CD4-positive, alpha-beta T cell (primary cell): Measurements from ENCODE around the gene MYO15B. TPM values are rescaled to one million over a fixed set of nuclear protein-coding genes. Genes with fewer than 3 reads are reported as not detected.

Experiments used
- ATAC-seq: fragments of 200-7000 bp; cut with Tn5 transposase; one replicate; pipeline ENCODE4 v1.10.0; 2022; ENCODE audit warnings: mild to moderate bottlenecking; ENCODE audit not compliant: poor library complexity
- CTCF ChIA-PET: fragments of 350-600 bp; sonication (Branson Sonifier 250); formaldehyde crosslinking; loops from one replicate; lab custom pipeline; 2021; ENCODE audit warnings: antibody characterized with exemption, inconsistent platforms; lab: Charles Lee
- POLR2A ChIA-PET: fragments of 350-600 bp; sonication (Branson Sonifier 250); formaldehyde crosslinking; loops from one replicate; lab custom pipeline; 2021; ENCODE audit warnings: antibody characterized with exemption, inconsistent platforms; lab: Charles Lee
- DNase-seq, 14 experiments: peaks; one replicate each; pipeline ENCODE4 v3.0.0-alpha.2; 2013 to 2020; ENCODE audit warnings: mixed read lengths in 2 of 14
- H3K27ac ChIP-seq, 2 donors: one replicate each; pipeline versions ENCODE4 v1.5.1 to v1.7.0; 2013; ENCODE audit warnings: low read length in 2 of 2, low read depth in 1 of 2, mild to moderate bottlenecking in 1 of 2
- H3K27me3 ChIP-seq, 2 experiments: 1 replicate in 1 of 2; 2 replicates in 1 of 2; pipeline versions ENCODE4 v1.6.1 to v1.7.0; 2013; ENCODE audit warnings: low read length in 2 of 2, control low read depth in 1 of 2, mild to moderate bottlenecking in 1 of 2, moderate library complexity in 1 of 2; ENCODE audit not compliant: insufficient read depth in 2 of 2, control insufficient read depth in 1 of 2
- H3K36me3 ChIP-seq: one replicate; pipeline ENCODE4 v1.6.1; 2013; ENCODE audit warnings: low read length, control low read depth; ENCODE audit not compliant: insufficient read depth
- H3K4me1 ChIP-seq: one replicate; pipeline ENCODE4 v1.6.1; 2013; ENCODE audit warnings: low read length, control low read depth; ENCODE audit not compliant: insufficient read depth
- H3K4me3 ChIP-seq: one replicate; pipeline ENCODE4 v1.5.1; 2013; ENCODE audit warnings: mild to moderate bottlenecking, low read length, moderate library complexity
- H3K9me3 ChIP-seq, 2 experiments: 1 replicate in 1 of 2; 2 replicates in 1 of 2; pipeline versions ENCODE4 v1.6.1 to v1.7.0; 2013; ENCODE audit warnings: low read length in 2 of 2, mild to moderate bottlenecking in 2 of 2, control low read depth in 1 of 2, moderate library complexity in 1 of 2; ENCODE audit not compliant: control insufficient read depth in 1 of 2, insufficient read depth in 1 of 2
- H3K27ac Mint-ChIP-seq: one replicate; pipeline ENCODE4 v1.8.0; 2020; ENCODE audit warnings: mixed read lengths
- H3K27me3 Mint-ChIP-seq: one replicate; pipeline ENCODE4 v1.8.0; 2021; ENCODE audit warnings: mixed read lengths
- H3K36me3 Mint-ChIP-seq: one replicate; pipeline ENCODE4 v1.8.0; 2021; ENCODE audit warnings: low read depth, mixed read lengths
- H3K4me1 Mint-ChIP-seq: one replicate; pipeline ENCODE4 v1.8.0; 2021; ENCODE audit warnings: low read depth, mixed read lengths
- H3K4me3 Mint-ChIP-seq: one replicate; pipeline ENCODE4 v1.8.0; 2020; ENCODE audit warnings: mild to moderate bottlenecking, mixed read lengths
- H3K9me3 Mint-ChIP-seq: one replicate; pipeline ENCODE4 v1.8.0; 2020; ENCODE audit warnings: mixed read lengths
- CTCF ChIP-seq: fragments of 200-600 bp; IDR thresholded peaks from one replicate; pipeline ENCODE4 v1.8.0; 2022; ENCODE audit warnings: antibody characterized with exemption, mild to moderate bottlenecking
- intact Hi-C, 2 experiments: fragments of 100-400 bp; cut with DNase I in 1 of 2; cut with micrococcal nuclease in 1 of 2; formaldehyde crosslinking; loops; one replicate each; pipeline versions ENCODE4 v1.15.1 to v1.9.0; 2023 to 2025; cut with DNase I, micrococcal nuclease
- total RNA-seq, 174 experiments: library from RNA in 2 of 174; stranded (reverse) in 2 of 174; gene quantifications; one replicate each; pipeline ENCODE4 v1.2.3 and lab custom pipeline; 2021 to 2026

MYO15B gene
- total RNA-seq, 2 experiments from 2014 or later, result 202 to 209 TPM

- no peak overlapping the region for H3K27ac Mint-ChIP-seq
Observed at GRCh38 chr17:75652341-75652740, 64.7 kb downstream of the MYO15B start.

GRCh38 chr17:75652934-75653549, 65.4 kb downstream of the MYO15B start:
- TF ChIP-seq CTCF, result peak; percentile 50
- no peak overlapping the region for H3K27ac ChIP-seq
- H3K27ac Mint-ChIP-seq, result no peak overlapping the region
- H3K36me3 ChIP-seq, result peaks cover 56% of the 10 kb centered on the region
- no peak overlapping the region for H3K4me3 ChIP-seq
- CTCF ChIA-PET, result interaction anchor here (0.6 to 1.3 kb wide), 3 partner anchors 13 to 98 kb away, joined by 3 to 4 read pairs (median 3); partner anchors contain the start of gene RECQL5
- intact Hi-C loops, result no loop called here
- ATAC-seq (peak; percentile 86), DNase-seq (peak in 6 of 14 experiments; percentile 10 to 56 (median 38))
- POLR2A ChIA-PET, result no interaction called here
- no peaks in the 10 kb centered on the region for H3K9me3 Mint-ChIP-seq
- no peak overlapping the region for H3K4me3 Mint-ChIP-seq
- no peaks in the 10 kb centered on the region for H3K27me3 ChIP-seq
- no peaks in the 10 kb centered on the region for H3K27me3 Mint-ChIP-seq
- peaks cover 3% of the 10 kb centered on the region for H3K4me1 ChIP-seq
- H3K9me3 ChIP-seq, result no peaks in the 10 kb centered on the region
- H3K36me3 Mint-ChIP-seq, result peaks cover 66% of the 10 kb centered on the region
- peaks cover 5% of the 10 kb centered on the region for H3K4me1 Mint-ChIP-seq

More at GRCh38 chr17:75652341-75652740, 64.7 kb downstream of the MYO15B start:
- no peak for ATAC-seq
- Mint-ChIP-seq H3K27me3 (no peaks in the 10 kb centered on the region), H3K4me1 (peaks cover 5% of the 10 kb centered on the region), H3K9me3 (no peaks in the 10 kb centered on the region), H3K4me3 (no peak overlapping the region), H3K36me3 (peaks cover 69% of the 10 kb centered on the region)
- ChIA-PET CTCF (interaction anchor here (1.0 to 1.3 kb wide), 2 partner anchors 20 to 99 kb away, joined by 3 to 4 read pairs; no protein-coding TSS in a partner anchor), POLR2A (interaction anchor here (1.5 kb wide), 1 partner anchor 18 kb away, joined by 3 read pairs; no protein-coding TSS in a partner anchor)
- Histone ChIP-seq H3K27me3 (no peaks in the 10 kb centered on the region), H3K9me3 (no peaks in the 10 kb centered on the region), H3K4me1 (peaks cover 3% of the 10 kb centered on the region), H3K4me3 (no peak overlapping the region), H3K27ac (no peak overlapping the region), H3K36me3 (peaks cover 55% of the 10 kb centered on the region)
- TF ChIP-seq CTCF, result no peak
- no peak for DNase-seq
- intact Hi-C loops, result no loop called here

- CTCF ChIA-PET, result no interaction called here
- Histone ChIP-seq H3K4me3 (no peak overlapping the region), H3K27me3 (no peaks in the 10 kb centered on the region), H3K9me3 (no peaks in the 10 kb centered on the region), H3K36me3 (peaks cover 54% of the 10 kb centered on the region), H3K4me1 (peaks cover 3% of the 10 kb centered on the region), H3K27ac (no peak overlapping the region)
- POLR2A ChIA-PET, result interaction anchor here (1.3 kb wide), 1 partner anchor 12 kb away, joined by 7 read pairs; the partner anchor contains the start of genes RECQL5 and SAP30BP
- ATAC-seq (no peak), DNase-seq (no peak)
- peaks cover 5% of the 10 kb centered on the region for H3K4me1 Mint-ChIP-seq
- H3K4me3 Mint-ChIP-seq, result no peak overlapping the region
- intact Hi-C loops, result no loop called here
- no peaks in the 10 kb centered on the region for H3K27me3 Mint-ChIP-seq
- peaks cover 68% of the 10 kb centered on the region for H3K36me3 Mint-ChIP-seq
- H3K9me3 Mint-ChIP-seq, result no peaks in the 10 kb centered on the region
- TF ChIP-seq CTCF, result no peak
- H3K27ac Mint-ChIP-seq, result no peak overlapping the region
Observed at GRCh38 chr17:75654176-75654575, 66.6 kb downstream of the MYO15B start.
